Medulla oblongata (tissue), 1 donor: ENCODE results near the gene ARHGEF11.

Source experiments
- DNase-seq: peaks from one replicate; pipeline ENCODE4 v3.0.0-alpha.2; 2015; ENCODE audit errors: extremely low spot score

Gene ARHGEF11

DNA sequence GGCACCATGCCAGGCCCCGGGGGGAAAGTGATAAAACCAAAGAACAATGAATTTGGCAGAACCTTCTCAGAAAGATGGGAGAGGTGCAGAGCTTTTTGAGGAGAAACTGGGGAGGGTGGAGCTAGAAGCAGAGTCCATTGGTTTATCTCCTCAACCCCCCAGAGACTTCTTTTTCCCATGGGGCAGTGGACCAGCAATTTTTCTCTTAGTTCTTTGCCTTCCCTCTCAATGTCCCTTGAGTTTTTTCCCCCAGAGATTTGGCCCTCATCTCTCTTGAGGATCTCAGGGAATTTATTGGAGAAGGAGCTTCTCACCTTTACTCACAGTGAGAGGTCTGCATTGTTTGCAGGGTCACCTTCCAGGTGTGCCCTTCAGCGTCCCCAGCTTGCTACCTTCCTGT is 5.3 kb upstream of the ARHGEF11 start:
- DNase-seq, result no peak

DNA sequence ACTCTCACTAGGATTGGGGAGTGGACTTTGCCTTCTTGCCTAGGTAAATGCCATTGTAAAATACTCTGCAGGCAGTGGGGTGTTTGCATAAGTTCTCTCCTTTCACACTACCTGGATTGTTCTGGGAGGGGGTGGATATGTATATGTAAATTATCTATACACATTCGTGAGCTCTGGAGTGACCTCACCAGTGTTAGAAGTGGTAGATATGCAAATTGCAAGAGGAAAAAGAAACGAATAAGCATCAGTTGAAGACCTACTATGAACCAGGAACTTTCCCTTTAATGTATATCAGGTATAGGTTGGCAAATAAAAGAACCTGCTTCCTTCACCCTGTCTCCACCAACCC is 1.5 kb upstream of the ARHGEF11 start:
- no peak for DNase-seq

DNA sequence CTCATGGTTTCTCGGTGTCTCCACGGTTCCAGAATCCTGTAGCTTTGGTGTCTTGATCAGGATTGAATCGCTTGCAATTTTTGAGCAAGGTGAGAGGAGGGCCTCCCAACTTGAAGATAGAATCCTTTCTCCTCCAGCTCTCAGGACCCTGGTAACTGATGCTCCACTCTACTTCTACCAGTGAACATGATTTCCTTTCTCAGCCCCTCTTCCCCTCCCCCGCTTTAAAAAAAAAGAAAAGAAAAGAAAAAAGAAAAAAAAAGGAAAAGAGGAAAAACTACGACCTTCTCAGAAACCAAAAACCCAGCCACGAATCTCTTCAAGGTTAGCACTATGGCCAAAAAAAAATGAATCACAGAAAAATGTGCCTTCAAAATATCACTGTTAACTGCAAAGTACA is 1.2 kb downstream of the ARHGEF11 start:
- no peak for DNase-seq

DNA sequence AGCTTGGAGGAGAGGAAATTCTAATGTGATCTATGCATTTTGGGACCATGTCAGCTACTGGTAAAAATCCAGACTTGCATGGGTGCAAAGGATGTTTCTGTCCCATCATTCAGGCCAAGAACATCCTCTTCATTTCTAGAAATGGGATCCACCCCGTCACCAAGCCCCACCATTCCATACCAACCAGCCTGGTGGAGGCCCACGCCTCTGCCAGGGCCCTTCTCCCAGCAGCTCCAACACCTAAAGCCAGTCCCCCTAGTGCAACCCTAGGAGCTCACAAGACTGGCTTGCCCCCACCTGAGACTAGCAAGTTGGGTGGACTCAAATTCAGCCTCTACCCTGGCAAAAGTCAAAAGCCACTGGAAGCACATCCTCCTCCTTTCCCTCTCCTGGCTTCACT is 1.9 kb downstream of the ARHGEF11 start:
- no peak for DNase-seq

DNA sequence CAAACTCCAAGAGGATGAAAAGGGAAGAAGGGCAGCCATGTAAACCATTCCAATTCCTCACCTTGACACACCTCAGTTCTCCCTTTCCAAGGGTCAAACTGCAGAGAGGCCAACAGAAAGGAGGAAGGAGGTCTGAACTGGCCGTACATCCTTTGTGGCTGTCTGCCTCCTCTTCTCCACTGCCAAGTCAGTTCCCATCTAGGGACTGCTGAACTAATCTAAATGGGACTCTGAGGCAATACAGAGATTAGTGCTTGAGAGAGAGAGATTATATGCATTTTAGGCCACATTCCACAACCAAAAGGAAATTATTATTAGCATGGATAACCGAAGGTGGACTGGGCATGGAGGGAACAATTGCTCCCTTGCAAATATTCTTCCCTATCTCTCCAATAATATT is 2.7 kb downstream of the ARHGEF11 start:
- DNase-seq, result no peak

DNA sequence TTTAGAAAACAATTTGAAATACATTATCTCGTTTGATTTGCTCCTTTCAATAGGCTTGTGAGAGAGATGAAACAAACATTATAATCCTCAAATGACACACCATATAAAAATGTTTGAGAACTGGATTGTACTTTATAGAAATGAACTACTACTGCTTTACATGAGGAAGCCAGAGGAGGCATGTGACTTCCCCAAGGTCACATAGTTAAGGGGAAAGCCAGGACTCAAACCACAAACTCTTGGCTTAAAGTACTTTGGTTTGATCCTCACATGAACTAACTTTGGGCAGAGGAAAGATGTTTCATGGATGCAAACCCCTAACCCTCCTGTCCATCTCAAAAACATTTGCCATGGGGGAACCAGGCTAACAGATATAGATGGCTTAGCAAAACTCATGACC is 4.7 kb downstream of the ARHGEF11 start:
- no peak for DNase-seq

DNA sequence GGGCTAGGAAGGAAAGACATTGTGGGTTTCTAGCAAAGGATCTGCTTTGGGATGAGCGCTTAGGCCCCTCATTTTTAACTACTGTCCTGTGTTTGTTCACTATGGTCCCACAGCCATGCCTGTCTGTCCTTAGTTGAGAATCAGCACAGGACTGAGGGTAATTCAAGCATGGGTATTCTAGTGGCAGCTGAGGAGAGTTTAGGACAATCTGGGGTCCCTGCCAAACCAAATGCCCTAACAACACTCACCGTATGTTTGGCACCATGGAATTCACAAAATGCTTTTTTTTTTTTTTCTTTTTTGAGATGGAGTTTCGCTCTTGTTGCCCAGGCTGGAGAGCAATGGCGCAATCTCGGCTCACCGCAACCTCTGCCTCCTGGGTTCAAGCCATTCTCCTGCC is 10.4 kb downstream of the ARHGEF11 start:
- no peak for DNase-seq

DNA sequence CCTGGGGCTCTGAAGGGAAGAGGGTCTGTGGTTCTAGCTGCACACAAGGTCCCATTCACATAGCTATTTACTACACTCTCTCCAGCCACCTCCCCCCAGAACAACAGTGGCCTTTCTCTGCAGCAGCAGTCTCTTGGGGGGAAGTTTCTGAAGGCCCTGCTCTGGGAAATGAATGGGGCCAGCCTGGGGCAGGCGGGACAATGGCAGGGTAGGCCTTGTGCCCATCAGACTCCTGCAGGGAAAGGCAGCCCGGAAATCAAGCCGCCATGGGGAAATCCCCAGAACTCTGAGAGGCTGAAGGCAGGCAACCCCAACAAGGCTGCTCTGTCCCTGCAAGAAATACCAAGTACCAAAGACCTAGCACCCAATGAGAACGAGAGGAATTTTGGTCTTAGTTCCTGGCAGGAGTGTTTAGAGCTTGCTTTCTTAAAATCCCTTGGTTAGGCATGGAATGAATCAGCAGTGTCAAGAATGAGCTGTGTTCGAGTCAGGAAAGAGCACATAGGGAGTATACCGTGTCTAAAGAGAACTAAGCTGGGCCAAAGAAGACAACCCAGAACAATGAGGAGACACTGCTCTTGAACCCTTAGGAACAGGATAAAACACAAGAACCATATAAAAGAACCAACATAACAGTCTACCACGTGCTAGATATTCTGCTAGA is 11.3 kb downstream of the ARHGEF11 start:
- DNase-seq, result peak; percentile 74

DNA sequence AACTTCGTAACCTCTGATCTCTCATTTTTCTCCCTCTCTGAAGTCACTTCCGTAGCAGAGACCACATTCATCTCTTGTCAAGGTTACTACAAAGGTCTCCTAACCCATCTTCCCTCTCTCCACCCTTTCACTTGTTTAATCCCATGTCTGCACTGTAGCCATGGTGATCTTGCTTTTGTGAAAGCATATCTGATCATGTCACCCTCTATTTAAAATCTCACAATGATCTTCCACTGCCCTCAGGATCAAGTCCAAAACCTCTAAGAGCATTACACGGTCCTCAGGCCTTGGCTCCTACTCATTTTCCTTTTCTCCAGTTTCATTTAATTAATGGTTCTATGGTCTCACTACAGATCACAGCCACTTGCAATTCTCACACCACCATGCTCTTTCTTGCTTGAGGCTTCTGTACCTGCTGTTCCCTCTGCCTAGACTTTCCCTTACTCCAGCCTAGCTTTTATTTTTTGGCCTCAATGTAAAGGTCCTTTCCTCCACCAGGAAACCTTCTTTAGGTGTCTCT is 12.1 kb downstream of the ARHGEF11 start:
- DNase-seq, result no peak

DNA sequence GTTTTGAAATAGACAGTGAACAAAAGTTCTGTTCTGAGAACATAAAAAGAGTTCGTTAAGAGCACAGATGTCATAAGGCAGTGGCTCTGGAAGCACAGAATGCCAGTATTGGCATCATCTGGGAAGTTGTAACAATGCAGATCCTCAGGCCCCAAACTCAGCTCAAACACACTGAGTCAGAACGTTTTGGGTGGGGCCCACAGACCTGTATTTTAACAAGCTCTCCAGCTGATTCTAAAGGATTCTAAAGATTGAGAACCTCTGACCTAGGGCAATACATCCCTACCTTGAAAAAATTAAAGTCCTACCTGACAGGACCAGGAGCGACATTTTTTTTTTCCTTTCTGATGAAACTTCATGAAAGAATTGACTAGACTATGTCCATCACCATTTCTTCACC is 13.2 kb downstream of the ARHGEF11 start:
- no peak for DNase-seq

DNA sequence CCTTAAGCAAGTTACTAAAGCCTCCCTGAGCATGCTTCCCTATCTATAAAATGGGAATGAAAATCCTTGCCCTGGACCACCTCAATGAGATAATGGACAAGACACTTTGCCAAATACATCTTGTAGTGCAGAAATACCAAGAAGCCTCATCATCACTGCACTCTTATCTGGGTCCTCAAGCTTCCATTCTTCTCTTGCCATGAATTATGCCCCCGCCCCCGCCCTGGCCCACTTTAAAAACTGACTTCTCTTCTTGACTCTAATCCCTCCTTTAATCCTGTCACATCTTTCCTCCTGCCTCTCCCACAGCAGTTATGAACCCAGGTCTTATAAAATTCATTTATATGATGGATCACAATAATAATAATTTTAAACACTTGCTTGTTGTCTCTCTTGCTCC is 14.8 kb downstream of the ARHGEF11 start:
- DNase-seq, result no peak

DNA sequence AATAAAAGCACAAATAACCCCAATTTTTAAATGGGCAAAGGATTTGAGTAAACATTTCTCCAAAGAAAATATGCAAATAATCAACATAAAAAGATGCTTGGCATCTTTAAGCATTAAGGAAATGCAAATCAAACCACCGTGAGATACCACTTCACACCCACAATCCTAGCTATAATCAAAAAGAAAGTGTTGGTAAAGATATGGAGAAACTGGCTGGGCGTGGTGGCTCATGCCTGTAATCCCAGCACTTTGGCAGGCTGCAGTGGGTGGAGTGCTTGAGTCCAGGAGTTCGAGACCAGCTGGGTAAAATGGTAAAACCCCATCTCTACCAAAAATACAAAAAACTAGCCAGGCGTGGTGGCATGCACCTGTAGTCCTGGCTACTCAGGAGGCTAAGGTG is 16.9 kb downstream of the ARHGEF11 start:
- DNase-seq, result no peak

DNA sequence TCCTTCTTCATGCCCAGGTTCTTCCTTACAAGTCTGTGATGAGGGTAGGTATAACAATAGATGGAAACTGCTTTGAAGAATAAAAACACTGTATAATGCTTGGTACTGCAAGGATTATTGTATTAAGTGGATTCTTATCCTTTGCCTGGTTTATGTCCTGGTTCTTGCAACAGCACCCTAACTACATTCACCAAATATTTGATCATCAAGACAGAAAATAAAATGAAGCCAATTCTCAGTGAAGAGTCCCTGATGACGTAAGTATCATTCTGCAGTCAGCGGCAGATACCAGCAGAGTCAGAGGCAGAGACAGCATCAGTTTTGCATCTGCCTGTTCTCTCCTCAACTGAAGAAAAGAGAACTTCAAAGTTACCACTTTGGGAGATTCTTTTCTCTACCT is 19.7 kb downstream of the ARHGEF11 start:
- no peak for DNase-seq

DNA sequence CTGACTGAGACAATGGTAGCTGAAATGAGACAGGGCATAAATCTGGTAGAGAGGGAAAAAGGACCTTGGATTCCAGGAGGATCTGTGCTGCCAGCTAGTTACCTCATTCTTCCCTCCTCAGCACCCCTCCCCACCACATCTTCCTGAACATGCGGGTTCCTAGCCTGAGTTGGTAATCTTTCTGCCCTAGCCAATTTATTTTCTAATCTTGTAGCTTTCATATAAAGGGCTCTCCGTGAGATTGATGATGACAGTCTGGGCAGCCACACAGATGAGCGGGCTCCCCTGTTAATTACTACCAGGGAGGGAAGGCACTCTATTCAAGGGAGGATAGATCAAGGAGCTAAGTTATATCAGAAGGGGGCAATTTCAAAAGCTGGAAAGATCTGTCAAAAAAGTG is 20.2 kb downstream of the ARHGEF11 start:
- no peak for DNase-seq

DNA sequence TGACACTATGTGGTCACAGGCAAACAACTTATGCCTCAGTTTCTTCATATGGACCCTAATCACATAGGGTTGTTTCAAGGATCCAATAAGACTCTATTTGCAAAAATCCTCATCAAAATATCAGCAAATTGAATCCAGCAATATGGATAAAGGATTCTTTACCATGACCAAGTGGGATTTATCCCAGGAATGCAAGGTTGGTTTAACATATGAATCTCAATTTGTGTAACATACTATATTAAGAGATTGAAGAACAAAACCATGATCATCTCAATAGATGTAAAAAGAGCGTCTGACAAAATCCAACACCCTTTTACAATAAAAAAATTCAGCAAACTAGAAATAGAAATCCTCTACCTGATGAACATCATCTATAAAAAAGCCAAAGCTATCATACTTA is 23.9 kb downstream of the ARHGEF11 start:
- DNase-seq, result no peak

DNA sequence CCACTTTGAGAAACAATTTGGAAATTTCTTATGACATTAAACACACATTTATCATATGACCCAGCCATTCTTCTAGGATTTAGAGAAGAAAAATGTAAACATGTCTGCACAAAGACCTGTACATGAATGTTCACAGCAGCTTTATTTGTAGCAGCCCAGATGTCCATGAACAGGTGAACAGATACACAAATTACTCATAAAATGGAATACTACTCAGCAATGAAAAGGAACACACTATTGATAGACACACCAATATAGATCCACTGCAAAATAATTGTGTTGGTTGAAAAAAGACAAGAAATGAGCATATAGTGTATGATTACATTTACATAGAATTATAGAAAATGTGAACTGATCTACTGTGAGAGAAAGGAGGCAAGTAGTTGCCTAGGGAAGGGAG is 26.1 kb downstream of the ARHGEF11 start:
- DNase-seq, result no peak

DNA sequence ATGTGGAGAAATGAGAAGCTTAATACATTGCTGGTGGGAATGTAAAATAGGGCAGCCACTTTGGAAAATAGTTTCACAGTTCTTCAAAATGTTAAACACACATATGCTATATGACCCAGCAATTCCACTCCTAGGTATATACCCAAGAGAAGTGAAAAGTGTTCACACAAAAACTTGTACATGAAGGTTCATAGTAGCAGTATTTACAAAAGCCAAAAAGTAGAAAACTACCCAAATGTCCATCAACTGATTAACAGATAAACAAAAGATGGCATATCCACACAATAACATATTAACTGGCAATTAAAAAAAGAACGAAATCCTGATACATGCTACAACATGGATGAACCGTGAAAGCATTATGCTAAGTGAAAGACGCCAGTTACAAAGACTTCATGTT is 33.7 kb downstream of the ARHGEF11 start:
- DNase-seq, result no peak

DNA sequence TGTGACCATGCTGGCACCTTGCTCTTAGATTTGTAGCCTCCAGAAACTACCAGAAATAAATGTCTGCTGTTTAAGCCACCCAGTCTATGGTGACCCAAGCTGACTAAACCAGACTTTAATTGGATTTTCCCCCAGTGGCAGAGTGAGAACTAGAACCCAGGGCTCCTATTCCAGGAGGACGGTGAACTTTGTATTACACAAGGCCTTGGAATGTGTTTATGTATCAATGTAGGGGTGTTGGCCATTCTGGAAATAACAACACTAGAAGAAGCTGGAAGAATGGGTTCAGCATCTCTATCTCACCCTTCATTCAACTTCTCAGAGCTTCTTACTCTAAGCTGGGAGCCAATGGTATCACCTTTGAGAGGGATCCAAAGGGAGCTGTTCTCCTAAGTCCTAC is 37.0 kb downstream of the ARHGEF11 start:
- no peak for DNase-seq

DNA sequence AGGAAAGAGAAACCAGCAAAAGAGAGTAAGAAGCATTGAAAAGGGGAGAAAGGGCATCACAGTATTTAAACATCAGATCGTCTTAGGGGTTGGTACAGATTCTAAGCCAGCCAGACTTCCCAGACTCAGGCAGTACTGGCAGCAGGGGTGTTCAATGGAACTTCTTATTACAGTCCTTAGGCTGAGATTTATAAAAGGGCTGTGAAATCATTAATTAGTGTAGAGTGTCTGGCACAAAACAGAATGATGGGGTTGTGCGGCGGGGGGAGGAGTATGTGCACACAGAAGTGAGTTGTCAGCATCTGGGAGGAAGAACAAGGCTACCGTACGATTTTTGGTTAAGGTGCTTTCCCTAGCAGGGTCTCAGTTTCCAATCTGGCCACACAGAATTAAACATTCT is 38.2 kb downstream of the ARHGEF11 start:
- DNase-seq, result no peak

DNA sequence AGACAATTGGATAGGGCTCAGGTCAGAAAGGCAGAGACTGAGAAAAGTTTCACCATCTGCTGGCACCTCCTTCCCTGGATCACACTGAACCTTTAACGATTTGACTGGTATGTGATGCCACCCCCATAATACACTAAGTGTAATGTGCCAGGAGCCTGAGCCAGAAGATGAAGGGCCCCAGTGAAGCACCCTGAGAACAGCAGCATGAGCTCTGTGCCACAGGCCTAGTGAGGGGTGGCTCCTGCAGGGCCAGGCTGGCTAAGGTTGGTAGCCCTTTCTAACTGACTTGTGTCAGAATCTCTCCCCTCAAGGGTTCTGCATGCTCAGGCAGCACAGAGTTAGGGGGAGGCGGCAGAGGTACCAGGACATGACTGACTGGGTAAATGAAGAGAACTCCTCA is 38.9 kb downstream of the ARHGEF11 start:
- no peak for DNase-seq

DNA sequence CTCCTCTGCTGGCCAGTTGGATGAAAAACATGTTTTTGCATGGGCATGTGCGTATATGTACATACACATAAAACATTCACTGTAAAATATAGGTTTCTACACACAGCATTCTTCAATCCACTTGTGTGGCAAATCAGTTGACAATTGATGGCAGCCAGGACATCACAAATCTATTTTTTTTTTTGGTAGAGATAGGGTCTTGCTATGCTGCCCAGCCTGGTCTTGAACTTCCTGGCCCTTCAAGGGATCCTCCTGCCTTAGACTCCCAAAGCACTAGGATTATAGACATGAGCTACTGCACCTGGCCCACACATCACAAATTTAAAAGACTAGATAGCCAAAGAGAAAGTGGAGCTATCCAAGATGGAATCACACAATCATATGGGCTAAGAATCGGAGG is 39.6 kb downstream of the ARHGEF11 start:
- DNase-seq, result no peak

DNA sequence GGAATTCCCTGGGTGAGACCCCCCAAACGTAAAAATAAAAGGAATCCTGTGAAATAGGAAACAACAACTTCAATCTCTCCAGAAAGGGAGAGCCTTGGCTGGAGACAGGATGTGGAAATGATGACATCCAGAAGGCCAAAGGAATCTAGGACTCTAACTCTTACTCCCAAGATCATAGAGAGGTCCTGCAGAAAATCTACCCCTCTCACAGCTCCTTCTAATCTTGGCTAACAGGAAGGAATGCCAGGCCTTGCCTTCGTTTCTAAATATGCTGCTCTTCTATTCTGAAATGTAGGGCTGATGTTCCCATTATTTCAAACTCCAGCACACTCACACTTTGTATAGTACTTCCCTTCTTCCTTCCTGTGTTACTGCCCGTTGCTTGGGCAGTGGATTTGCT is 40.7 kb downstream of the ARHGEF11 start:
- DNase-seq, result no peak

DNA sequence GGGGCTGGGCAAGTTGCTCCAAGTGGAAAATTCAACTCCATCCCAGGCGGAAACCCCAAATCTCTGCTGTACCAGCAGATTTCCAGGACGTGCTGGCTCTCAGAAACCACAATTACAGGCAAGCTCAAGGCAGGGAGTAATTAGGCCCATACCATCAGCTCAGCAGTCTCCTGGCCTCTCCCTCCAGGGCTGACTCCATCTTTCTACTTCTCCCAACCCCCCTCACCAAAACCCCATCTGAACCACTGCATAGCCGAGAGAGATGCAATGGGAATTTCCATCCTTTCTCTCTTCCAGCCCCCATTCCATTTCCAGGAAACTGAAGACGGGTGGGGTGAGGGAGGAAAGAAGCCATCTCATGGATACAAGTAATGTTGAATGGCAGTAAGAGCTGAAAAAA is 41.2 kb downstream of the ARHGEF11 start:
- no peak for DNase-seq

DNA sequence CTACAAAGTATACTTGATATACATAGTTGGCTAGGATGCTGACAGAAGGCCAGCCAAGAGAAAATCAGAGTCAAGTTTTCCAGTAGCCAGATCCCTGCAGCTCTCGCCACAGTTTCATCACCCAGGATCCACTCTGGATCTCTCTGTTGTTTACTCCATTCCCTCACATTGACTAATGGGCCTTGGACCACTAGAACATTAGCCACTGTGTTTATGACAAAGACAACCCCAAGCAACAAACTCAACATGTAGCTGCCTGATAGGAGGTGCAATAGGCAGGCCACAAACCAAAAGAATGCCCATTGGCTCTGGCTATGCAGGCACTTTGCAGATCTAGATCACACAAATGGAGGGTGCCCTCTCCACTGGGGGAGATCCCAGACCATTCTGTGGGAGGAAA is 44.2 kb downstream of the ARHGEF11 start:
- DNase-seq, result no peak
